Renal cortex interstitium (tissue), 11 donors: ENCODE measurements around the gene DTX4. TPM values are rescaled to one million over a fixed set of nuclear protein-coding genes. Genes with fewer than 3 reads are reported as not detected.

ENCODE experiments used
- DNase-seq, 11 donors: peaks; one replicate each; pipeline ENCODE4 v3.0.0-alpha.2; 2013; ENCODE audit warnings: low read depth in 9 of 11, low spot score in 4 of 11; ENCODE audit errors: extremely low read depth in 1 of 11
- polyA plus RNA-seq, 3 donors: library from polyadenylated mRNA; unstranded; fragments of 120-200 nt; gene quantifications; one replicate each; pipeline ENCODE4 v1.2.1, GENCODE V29; 2013; ENCODE audit not compliant: insufficient read length in 3 of 3

Gene DTX4
- polyA plus RNA-seq, 3 donors: 41.3 to 62.1 (median 45.8) TPM

DNA sequence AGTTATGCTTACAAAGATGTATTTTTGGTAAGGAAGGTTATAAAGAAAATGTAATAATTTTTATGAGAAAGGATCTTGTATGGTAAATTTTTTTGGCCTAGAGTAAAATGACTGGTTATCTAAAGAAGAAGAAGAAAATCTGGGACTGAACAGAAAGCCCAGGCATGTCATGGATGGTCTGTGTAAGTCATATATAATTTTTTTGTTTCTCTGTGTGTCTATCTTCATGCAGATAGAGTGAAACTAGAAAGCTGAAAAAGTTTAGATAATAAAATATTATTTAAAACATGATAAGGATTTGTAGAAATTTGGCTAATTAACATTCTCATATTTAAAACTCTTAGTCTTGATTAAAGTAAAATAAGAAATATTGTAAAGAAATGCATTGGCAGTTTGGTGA, 68.4 kb downstream of the DTX4 start:
- DNase-seq: no peak

DNA sequence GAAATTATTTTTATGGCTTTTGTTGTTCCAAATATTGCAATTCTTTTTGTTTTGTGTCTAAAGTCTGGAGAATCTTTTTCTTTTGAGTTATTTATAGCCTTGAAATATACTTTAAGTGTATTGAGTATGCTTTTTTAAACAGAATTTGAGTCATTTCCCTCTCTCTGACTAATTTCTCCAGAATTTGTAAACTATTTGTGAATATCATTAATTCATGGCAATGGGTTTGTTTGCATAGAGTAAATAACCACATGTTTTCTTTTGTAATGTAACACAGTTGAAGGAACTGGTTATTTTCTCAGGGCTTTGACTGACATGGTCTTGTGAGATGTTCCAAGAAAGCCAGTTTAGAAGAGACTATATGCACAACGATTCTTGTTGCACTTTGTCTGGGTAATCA, 71.7 kb downstream of the DTX4 start:
- DNase-seq: no peak

GRCh38 chr11:59247531-59248227, 75.7 kb downstream of the DTX4 start:
- no peak for DNase-seq

GRCh38 chr11:59249535-59249934, 77.6 kb downstream of the DTX4 start:
- no peak for DNase-seq

GRCh38 chr11:59253001-59253400, 81.1 kb downstream of the DTX4 start:
- no peak for DNase-seq

GRCh38 chr11:59254286-59254685, 82.4 kb downstream of the DTX4 start:
- no peak for DNase-seq

- DNase-seq: no peak
Observed at GRCh38 chr11:59255281-59255680, 83.3 kb downstream of the DTX4 start.

Other genes starting within 250 kb of the DTX4 start
- 100 to 1,000 TPM; 149 to 193 (median 171) TPM for gene GLYATL1, start 232.6 kb upstream of the DTX4 start, polyA plus RNA-seq
- under 1 TPM in 1 of 3 donors, not detected in 2; 0.17 TPM for gene GLYATL1B, start 85.8 kb upstream of the DTX4 start, polyA plus RNA-seq
- gene FAM111B, start 64.9 kb upstream of the DTX4 start, polyA plus RNA-seq: 10 to 100 TPM in 2 of 3 donors, 1 to 10 TPM in 1; 8.8 to 17.3 (median 16.2) TPM
- 10 to 100 TPM; 48.7 to 87.6 (median 62.7) TPM for gene FAM111A, start 29.3 kb upstream of the DTX4 start, polyA plus RNA-seq
- gene MPEG1, start 40.8 kb downstream of the DTX4 start, polyA plus RNA-seq: 1 to 10 TPM; 8.5 to 9.3 (median 9.0) TPM
- gene OR5AN1, start 186.8 kb downstream of the DTX4 start, polyA plus RNA-seq: not detected